ENCODE data around the gene PRMT3. TPM values are rescaled to one million over a fixed set of nuclear protein-coding genes. Genes with fewer than 3 reads are reported as not detected.

The PRMT3 gene
- total and polyA plus RNA-seq, 2 of the 13 experiments (the other 11 are each of a cell fraction or from before 2014, with no cell fraction given): 9.1 to 27.7 TPM

DNA sequence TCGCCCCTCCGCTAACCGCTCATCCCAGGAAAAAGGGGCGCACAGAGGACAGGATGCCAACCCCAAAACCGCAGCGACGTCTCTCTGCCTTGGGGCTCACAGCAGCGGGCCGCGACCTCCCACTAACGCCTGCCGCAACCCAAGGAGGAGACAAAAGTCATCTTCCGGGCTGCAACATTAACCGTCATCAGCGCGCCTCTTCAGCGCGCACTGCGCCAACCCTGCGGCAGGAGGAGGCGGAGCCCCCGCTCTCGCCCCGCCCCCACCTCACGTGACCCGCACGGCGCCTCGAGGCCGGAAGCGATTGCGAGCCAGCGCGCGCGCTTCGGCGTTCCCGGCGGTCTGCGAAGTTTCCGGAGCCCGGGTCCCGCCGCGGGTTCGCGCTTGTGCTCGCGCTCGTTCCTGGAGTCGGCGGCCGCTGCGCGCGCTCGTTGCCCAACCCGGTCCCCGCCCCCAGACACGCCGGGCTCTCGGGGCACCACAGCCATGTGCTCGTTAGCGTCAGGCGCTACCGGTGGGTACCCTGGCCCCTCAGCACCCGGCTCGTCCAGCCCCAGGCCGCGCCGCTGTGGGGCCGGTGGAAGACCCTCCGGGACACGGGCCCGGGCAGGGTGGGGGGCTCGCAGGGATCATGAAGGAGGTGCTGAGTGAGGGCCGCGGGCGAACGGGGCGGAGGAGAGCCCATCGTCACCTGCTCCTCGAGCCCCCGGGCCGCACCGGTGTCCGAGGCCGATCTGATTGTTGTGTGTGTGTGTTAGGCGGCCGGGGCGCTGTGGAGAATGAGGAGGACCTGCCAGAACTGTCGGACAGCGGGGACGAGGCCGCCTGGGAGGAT, at the start of gene PRMT3 (continued):
- TF ChIP-seq, protein P1, sequence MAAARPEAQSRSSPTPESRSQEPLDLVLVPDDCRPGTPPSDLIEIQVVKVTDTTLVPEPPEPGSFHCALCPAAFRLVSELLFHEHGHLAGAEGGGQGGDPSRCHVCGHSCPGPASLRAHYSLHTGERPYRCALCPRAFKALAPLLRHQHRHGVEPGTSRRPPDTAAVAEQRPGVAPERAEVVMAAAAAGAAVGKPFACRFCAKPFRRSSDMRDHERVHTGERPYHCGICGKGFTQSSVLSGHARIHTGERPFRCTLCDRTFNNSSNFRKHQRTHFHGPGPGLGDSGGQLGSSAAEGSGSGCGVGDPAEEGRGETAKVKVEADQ (CRISPR knock-in tag; IDR thresholded peaks at IDR 0.05; ENCODE audit: borderline replicate concordance): peak; percentile 30
- TF ChIP-seq, protein P2, sequence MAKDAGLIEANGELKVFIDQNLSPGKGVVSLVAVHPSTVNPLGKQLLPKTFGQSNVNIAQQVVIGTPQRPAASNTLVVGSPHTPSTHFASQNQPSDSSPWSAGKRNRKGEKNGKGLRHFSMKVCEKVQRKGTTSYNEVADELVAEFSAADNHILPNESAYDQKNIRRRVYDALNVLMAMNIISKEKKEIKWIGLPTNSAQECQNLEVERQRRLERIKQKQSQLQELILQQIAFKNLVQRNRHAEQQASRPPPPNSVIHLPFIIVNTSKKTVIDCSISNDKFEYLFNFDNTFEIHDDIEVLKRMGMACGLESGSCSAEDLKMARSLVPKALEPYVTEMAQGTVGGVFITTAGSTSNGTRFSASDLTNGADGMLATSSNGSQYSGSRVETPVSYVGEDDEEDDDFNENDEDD (CRISPR knock-in tag; IDR thresholded peaks at IDR 0.05; ENCODE audit: borderline replicate concordance): peak; percentile 82
- TF ChIP-seq, protein P3, sequence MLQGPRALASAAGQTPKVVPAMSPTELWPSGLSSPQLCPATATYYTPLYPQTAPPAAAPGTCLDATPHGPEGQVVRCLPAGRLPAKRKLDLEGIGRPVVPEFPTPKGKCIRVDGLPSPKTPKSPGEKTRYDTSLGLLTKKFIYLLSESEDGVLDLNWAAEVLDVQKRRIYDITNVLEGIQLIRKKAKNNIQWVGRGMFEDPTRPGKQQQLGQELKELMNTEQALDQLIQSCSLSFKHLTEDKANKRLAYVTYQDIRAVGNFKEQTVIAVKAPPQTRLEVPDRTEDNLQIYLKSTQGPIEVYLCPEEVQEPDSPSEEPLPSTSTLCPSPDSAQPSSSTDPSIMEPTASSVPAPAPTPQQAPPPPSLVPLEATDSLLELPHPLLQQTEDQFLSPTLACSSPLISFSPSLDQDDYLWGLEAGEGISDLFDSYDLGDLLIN (CRISPR knock-in tag; IDR thresholded peaks at IDR 0.05; ENCODE audit: borderline replicate concordance): 0 out of 2 replicates have a peak, but pooled peaks have one; percentile 48
- TF ChIP-seq ZNF781 (CRISPR knock-in tag; IDR thresholded peaks at IDR 0.05; ENCODE audit: borderline replicate concordance, not compliant biosample characterization): peak; percentile 79
- TF ChIP-seq, protein P4, sequence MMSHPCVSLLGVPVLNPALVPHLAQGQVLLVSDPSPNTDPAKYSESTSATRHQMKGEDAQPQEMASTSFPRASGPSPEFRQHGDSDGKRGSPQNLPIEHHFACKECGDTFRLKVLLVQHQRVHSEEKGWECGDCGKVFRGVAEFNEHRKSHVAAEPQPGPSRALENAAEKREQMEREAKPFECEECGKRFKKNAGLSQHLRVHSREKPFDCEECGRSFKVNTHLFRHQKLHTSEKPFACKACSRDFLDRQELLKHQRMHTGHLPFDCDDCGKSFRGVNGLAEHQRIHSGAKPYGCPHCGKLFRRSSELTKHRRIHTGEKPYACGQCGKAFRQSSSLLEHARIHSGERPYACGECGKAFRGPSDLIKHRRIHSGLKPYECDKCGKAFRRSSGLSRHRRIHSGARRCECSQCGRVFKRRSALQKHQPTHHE (CRISPR knock-in tag; IDR thresholded peaks at IDR 0.05; ENCODE audit: borderline replicate concordance): peak; percentile 96
- peak; percentile 28 for TF ChIP-seq KAT7 (CRISPR knock-in tag; IDR thresholded peaks at IDR 0.05; ENCODE audit: borderline replicate concordance)
- TF ChIP-seq SRY (CRISPR knock-in tag; IDR thresholded peaks at IDR 0.05): peak; percentile 80; the same call in 1 of the 2 replicates
- TF ChIP-seq, protein P5, sequence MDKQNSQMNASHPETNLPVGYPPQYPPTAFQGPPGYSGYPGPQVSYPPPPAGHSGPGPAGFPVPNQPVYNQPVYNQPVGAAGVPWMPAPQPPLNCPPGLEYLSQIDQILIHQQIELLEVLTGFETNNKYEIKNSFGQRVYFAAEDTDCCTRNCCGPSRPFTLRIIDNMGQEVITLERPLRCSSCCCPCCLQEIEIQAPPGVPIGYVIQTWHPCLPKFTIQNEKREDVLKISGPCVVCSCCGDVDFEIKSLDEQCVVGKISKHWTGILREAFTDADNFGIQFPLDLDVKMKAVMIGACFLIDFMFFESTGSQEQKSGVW (CRISPR knock-in tag; IDR thresholded peaks at IDR 0.05; ENCODE audit: borderline replicate concordance): 0 out of 2 replicates have a peak, but pooled peaks have one; percentile 13
- TF ChIP-seq ATF7 (IDR thresholded peaks at IDR 0.05): no peak
- TF ChIP-seq ATF7 (CRISPR knock-in tag; IDR thresholded peaks at IDR 0.05): peak; percentile 76
- peak; percentile 69; the same call in 1 of the 2 replicates for TF ChIP-seq ZNF737 (CRISPR knock-in tag; IDR thresholded peaks at IDR 0.05; ENCODE audit: borderline replicate concordance)
- TF ChIP-seq DMAP1 (CRISPR knock-in tag; IDR thresholded peaks at IDR 0.05): peak; percentile 98
- TF ChIP-seq ZNF891 (CRISPR knock-in tag; IDR thresholded peaks at IDR 0.05): 0 out of 2 replicates have a peak, but pooled peaks have one; percentile 65
- TF ChIP-seq ZNF260 (CRISPR knock-in tag; IDR thresholded peaks at IDR 0.05; ENCODE audit: borderline replicate concordance, low read depth): no peak
- TF ChIP-seq, protein P6, sequence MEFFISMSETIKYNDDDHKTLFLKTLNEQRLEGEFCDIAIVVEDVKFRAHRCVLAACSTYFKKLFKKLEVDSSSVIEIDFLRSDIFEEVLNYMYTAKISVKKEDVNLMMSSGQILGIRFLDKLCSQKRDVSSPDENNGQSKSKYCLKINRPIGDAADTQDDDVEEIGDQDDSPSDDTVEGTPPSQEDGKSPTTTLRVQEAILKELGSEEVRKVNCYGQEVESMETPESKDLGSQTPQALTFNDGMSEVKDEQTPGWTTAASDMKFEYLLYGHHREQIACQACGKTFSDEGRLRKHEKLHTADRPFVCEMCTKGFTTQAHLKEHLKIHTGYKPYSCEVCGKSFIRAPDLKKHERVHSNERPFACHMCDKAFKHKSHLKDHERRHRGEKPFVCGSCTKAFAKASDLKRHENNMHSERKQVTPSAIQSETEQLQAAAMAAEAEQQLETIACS (CRISPR knock-in tag; IDR thresholded peaks at IDR 0.05): peak; percentile 99
- peak; percentile 97 for TF ChIP-seq YEATS4 (CRISPR knock-in tag; IDR thresholded peaks at IDR 0.05; ENCODE audit: borderline replicate concordance)
- TF ChIP-seq, protein P7, sequence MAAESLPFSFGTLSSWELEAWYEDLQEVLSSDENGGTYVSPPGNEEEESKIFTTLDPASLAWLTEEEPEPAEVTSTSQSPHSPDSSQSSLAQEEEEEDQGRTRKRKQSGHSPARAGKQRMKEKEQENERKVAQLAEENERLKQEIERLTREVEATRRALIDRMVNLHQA (CRISPR knock-in tag; IDR thresholded peaks at IDR 0.05): no peak
- TF ChIP-seq SRF (IDR thresholded peaks at IDR 0.05; ENCODE audit: low read depth, low read length): no peak
- TF ChIP-seq ZNF577 (CRISPR knock-in tag; IDR thresholded peaks at IDR 0.05; ENCODE audit: borderline replicate concordance, low read depth): no peak
- peak; percentile 39 for TF ChIP-seq YY1 (IDR thresholded peaks at IDR 0.05; ENCODE audit: insufficient read depth, insufficient replicate concordance, low read depth, low read length)
- TF ChIP-seq ZBTB7B (CRISPR knock-in tag; IDR thresholded peaks at IDR 0.05): peak; percentile 73; the same call in 1 of the 2 replicates
- no peak for TF ChIP-seq ZNF251 (CRISPR knock-in tag; IDR thresholded peaks at IDR 0.05)
